Measurements from ENCODE around the gene SLC2A2.

DNA sequence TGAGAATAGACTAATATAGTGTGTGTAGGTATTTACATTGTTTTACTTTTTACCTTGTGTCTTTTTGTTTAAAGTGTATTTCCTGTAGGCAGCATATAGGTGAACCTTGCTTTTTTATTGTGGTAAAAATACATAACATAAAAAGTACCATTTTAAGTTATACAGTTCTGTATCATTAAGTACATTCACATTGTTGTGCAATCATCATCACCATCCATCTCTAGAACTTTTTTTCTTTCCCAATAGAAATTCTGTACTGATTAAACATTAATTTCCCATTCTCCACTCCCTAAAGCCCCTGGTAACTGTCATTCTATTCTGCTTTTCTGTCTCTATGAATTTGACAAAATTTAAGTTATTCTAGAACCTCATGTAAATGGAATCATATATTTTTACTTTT, 69.9 kb downstream of the SLC2A2 start:
- TF ChIP-seq, protein P1, sequence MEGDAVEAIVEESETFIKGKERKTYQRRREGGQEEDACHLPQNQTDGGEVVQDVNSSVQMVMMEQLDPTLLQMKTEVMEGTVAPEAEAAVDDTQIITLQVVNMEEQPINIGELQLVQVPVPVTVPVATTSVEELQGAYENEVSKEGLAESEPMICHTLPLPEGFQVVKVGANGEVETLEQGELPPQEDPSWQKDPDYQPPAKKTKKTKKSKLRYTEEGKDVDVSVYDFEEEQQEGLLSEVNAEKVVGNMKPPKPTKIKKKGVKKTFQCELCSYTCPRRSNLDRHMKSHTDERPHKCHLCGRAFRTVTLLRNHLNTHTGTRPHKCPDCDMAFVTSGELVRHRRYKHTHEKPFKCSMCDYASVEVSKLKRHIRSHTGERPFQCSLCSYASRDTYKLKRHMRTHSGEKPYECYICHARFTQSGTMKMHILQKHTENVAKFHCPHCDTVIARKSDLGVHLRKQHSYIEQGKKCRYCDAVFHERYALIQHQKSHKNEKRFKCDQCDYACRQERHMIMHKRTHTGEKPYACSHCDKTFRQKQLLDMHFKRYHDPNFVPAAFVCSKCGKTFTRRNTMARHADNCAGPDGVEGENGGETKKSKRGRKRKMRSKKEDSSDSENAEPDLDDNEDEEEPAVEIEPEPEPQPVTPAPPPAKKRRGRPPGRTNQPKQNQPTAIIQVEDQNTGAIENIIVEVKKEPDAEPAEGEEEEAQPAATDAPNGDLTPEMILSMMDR (IDR thresholded peaks at IDR 0.05), result no peak
- no peak for TF ChIP-seq POLR2A (IDR thresholded peaks at IDR 0.05)
